ENCODE data around the gene STOML2.
A peak's percentile ranks its signal among the peaks of the same experiment; 100 is the strongest.

Gene STOML2

GRCh38 chr9:35074791-35075190 is 28.1 kb downstream of the STOML2 start:
- DNase-seq (ENCODE audit: low read depth in 1 of 2, low spot score in 1 of 2) = no peak
- in situ Hi-C loops (cut with HindIII; ENCODE audit: low pct_unique_long_range_greater_than_20kb, low sequenced_read_pairs) = no loop called here
- no peak for TF ChIP-seq JUND (IDR thresholded peaks at IDR 0.05; ENCODE audit: low read depth)

GRCh38 chr9:35074141-35074540 is 28.8 kb downstream of the STOML2 start:
- in situ Hi-C loops (cut with HindIII; ENCODE audit: low pct_unique_long_range_greater_than_20kb, low sequenced_read_pairs) = no loop called here
- no peak for DNase-seq (ENCODE audit: low read depth in 1 of 2, low spot score in 1 of 2)
- no peak for TF ChIP-seq JUND (IDR thresholded peaks at IDR 0.05; ENCODE audit: low read depth)

- in situ Hi-C loops (cut with HindIII; ENCODE audit: low pct_unique_long_range_greater_than_20kb, low sequenced_read_pairs) = no loop called here
- no peak for TF ChIP-seq JUND (IDR thresholded peaks at IDR 0.05; ENCODE audit: low read depth)
- DNase-seq (ENCODE audit: low read depth in 1 of 2, low spot score in 1 of 2) = no peak
Observed at GRCh38 chr9:35073279-35073612, 29.7 kb downstream of the STOML2 start.

GRCh38 chr9:35072461-35073278 is 30.3 kb downstream of the STOML2 start, which contains the start of gene VCP:
VCP (minus strand) TSS chr9:35072625; CDS start chr9:35072353, 272 bp downstream.
- in situ Hi-C loops (cut with HindIII; ENCODE audit: low pct_unique_long_range_greater_than_20kb, low sequenced_read_pairs) = no loop called here
- TF ChIP-seq JUND (IDR thresholded peaks at IDR 0.05; ENCODE audit: low read depth) = no peak
- DNase-seq (ENCODE audit: low read depth in 1 of 2, low spot score in 1 of 2) = peak; percentile 97 to 99

- in situ Hi-C loops (cut with HindIII; ENCODE audit: low pct_unique_long_range_greater_than_20kb, low sequenced_read_pairs) = no loop called here
- peak; percentile 53 to 82 for DNase-seq (ENCODE audit: low read depth in 1 of 2, low spot score in 1 of 2)
- TF ChIP-seq JUND (IDR thresholded peaks at IDR 0.05; ENCODE audit: low read depth) = no peak
Observed at GRCh38 chr9:35071814-35072460, 31.0 kb downstream of the STOML2 start.

- no peak for DNase-seq (ENCODE audit: low read depth in 1 of 2, low spot score in 1 of 2)
- in situ Hi-C loops (cut with HindIII; ENCODE audit: low pct_unique_long_range_greater_than_20kb, low sequenced_read_pairs) = no loop called here
- TF ChIP-seq JUND (IDR thresholded peaks at IDR 0.05; ENCODE audit: low read depth) = no peak
Observed at GRCh38 chr9:35070823-35071813, 31.8 kb downstream of the STOML2 start.

- DNase-seq (ENCODE audit: low read depth in 1 of 2, low spot score in 1 of 2) = no peak
- TF ChIP-seq JUND (IDR thresholded peaks at IDR 0.05; ENCODE audit: low read depth) = no peak
- in situ Hi-C loops (cut with HindIII; ENCODE audit: low pct_unique_long_range_greater_than_20kb, low sequenced_read_pairs) = no loop called here
Observed at GRCh38 chr9:35069020-35069419, 33.9 kb downstream of the STOML2 start.

- in situ Hi-C loops (cut with HindIII; ENCODE audit: low pct_unique_long_range_greater_than_20kb, low sequenced_read_pairs) = no loop called here
Observed at GRCh38 chr9:35067056-35067455, 35.9 kb downstream of the STOML2 start.

GRCh38 chr9:35060548-35061207 is 42.3 kb downstream of the STOML2 start:
- TF ChIP-seq JUND (IDR thresholded peaks at IDR 0.05; ENCODE audit: low read depth) = no peak
- in situ Hi-C loops (cut with HindIII; ENCODE audit: low pct_unique_long_range_greater_than_20kb, low sequenced_read_pairs) = no loop called here
- no peak for DNase-seq (ENCODE audit: low read depth in 1 of 2, low spot score in 1 of 2)

More at GRCh38 chr9:35067056-35067455, 35.9 kb downstream of the STOML2 start:
- DNase-seq (ENCODE audit: low read depth in 1 of 2, low spot score in 1 of 2) = no peak
- no peak for TF ChIP-seq JUND (IDR thresholded peaks at IDR 0.05; ENCODE audit: low read depth)

- TF ChIP-seq JUND (IDR thresholded peaks at IDR 0.05; ENCODE audit: low read depth) = no peak
- DNase-seq (ENCODE audit: low read depth in 1 of 2, low spot score in 1 of 2) = no peak
- in situ Hi-C loops (cut with HindIII; ENCODE audit: low pct_unique_long_range_greater_than_20kb, low sequenced_read_pairs) = no loop called here
Observed at GRCh38 chr9:35059438-35059837, 43.5 kb downstream of the STOML2 start.

GRCh38 chr9:35057271-35057620 is 45.7 kb downstream of the STOML2 start:
- DNase-seq (ENCODE audit: low read depth in 1 of 2, low spot score in 1 of 2) = no peak
- no peak for TF ChIP-seq JUND (IDR thresholded peaks at IDR 0.05; ENCODE audit: low read depth)
- in situ Hi-C loops (cut with HindIII; ENCODE audit: low pct_unique_long_range_greater_than_20kb, low sequenced_read_pairs) = no loop called here
